ENCODE results near the gene MAST3. TPM values are rescaled to one million over a fixed set of nuclear protein-coding genes. Genes with fewer than 3 reads are reported as not detected.

MAST3 gene
- total RNA-seq, 4 donors from 2014 or later, result 27.2 to 53.5 (median 32.7) TPM

GRCh38 chr19:18073197-18073596, 24.4 kb upstream of the MAST3 start:
- TF ChIP-seq EP300 (IDR thresholded peaks at IDR 0.05; ENCODE audit: low read depth) (no peak), POLR2AphosphoS5 (IDR thresholded peaks at IDR 0.05) (no peak), POLR2A (IDR thresholded peaks at IDR 0.05) (no peak)
- TF ChIP-seq, protein P1, sequence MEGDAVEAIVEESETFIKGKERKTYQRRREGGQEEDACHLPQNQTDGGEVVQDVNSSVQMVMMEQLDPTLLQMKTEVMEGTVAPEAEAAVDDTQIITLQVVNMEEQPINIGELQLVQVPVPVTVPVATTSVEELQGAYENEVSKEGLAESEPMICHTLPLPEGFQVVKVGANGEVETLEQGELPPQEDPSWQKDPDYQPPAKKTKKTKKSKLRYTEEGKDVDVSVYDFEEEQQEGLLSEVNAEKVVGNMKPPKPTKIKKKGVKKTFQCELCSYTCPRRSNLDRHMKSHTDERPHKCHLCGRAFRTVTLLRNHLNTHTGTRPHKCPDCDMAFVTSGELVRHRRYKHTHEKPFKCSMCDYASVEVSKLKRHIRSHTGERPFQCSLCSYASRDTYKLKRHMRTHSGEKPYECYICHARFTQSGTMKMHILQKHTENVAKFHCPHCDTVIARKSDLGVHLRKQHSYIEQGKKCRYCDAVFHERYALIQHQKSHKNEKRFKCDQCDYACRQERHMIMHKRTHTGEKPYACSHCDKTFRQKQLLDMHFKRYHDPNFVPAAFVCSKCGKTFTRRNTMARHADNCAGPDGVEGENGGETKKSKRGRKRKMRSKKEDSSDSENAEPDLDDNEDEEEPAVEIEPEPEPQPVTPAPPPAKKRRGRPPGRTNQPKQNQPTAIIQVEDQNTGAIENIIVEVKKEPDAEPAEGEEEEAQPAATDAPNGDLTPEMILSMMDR (IDR thresholded peaks at IDR 0.05), result no peak
- H3K27ac ChIP-seq, result no peak overlapping the region
- H3K9me3 ChIP-seq, result no peaks in the 10 kb centered on the region
- 74 to 76% methylated on average over 4 of the region's 4 CpGs for whole genome bisulfite sequencing, 2 donors (ENCODE audit: low coverage in 1 of 2)
- H3K4me3 ChIP-seq, result no peak overlapping the region
- no peaks in the 10 kb centered on the region for H3K4me1 ChIP-seq
- no peak for DNase-seq
- no peaks in the 10 kb centered on the region for H3K27me3 ChIP-seq
- no peaks in the 10 kb centered on the region for H3K36me3 ChIP-seq
- in situ Hi-C loops (cut with MboI; ENCODE audit: low pct_ligation_motif_present in 1 of 4, low pct_unique_long_range_greater_than_20kb in 1 of 4, low sequenced_read_pairs in 3 of 4), result loop anchor here in 2 of 4 donors (25.0 kb wide), 1 partner anchor 136 kb away; the partner anchor contains the start of gene CCDC124 (in 2 of the 2)
- intact Hi-C loops (cut with DNase I; ENCODE audit: low total_unique reads), result no loop called here

DNA sequence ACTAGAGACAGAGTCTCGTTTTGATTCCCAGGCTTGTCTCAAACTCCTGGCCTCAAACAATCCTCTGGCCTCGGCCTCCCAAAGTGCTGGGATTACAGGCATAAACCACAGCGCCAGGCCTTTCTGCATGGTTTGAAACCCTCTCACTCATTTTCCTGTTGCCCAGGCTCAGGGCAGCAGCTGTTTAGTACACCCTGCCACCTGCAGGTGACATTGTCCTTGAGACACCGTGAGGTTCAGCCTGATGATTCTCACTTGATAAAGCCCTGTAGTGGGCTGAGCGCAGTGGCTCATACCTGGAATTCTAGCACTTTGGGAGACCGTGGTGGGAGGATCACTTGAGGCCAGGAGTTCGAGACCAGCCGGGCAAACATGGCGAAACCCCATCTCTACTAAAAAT, 23.4 kb upstream of the MAST3 start:
- 62% methylated on average over 9 of the region's 9 CpGs; no CpG with 5 or more reads in 1 of the 2 donors for WGBS, 2 donors (ENCODE audit: low coverage in 1 of 2)
- H3K4me1 ChIP-seq, result no peaks in the 10 kb centered on the region
- no peaks in the 10 kb centered on the region for H3K9me3 ChIP-seq
- no peak overlapping the region for H3K27ac ChIP-seq
- DNase-seq, result no peak
- no peak overlapping the region for H3K4me3 ChIP-seq
- no peak for TF ChIP-seq POLR2AphosphoS5 (IDR thresholded peaks at IDR 0.05)
- TF ChIP-seq, protein P1 (IDR thresholded peaks at IDR 0.05), result no peak
- TF ChIP-seq POLR2A (IDR thresholded peaks at IDR 0.05), result no peak
- TF ChIP-seq EP300 (IDR thresholded peaks at IDR 0.05; ENCODE audit: low read depth), result no peak
- no peaks in the 10 kb centered on the region for H3K36me3 ChIP-seq
- intact Hi-C loops (cut with DNase I; ENCODE audit: low total_unique reads) (no loop called here), in situ Hi-C loops (cut with MboI; ENCODE audit: low pct_ligation_motif_present in 1 of 4, low pct_unique_long_range_greater_than_20kb in 1 of 4, low sequenced_read_pairs in 3 of 4) (loop anchor here in 2 of 4 donors (25.0 kb wide), 1 partner anchor 137 kb away; the partner anchor contains the start of gene CCDC124 (in 2 of the 2))
- H3K27me3 ChIP-seq, result no peaks in the 10 kb centered on the region

GRCh38 chr19:18083929-18084684, 13.5 kb upstream of the MAST3 start:
- WGBS, 2 donors (ENCODE audit: low coverage in 1 of 2), result 87 to 91% methylated on average over 7 to 8 of the region's 8 CpGs
- DNase-seq, result no peak
- intact Hi-C loops (cut with DNase I; ENCODE audit: low total_unique reads) (no loop called here), in situ Hi-C loops (cut with MboI; ENCODE audit: low pct_ligation_motif_present in 1 of 4, low pct_unique_long_range_greater_than_20kb in 1 of 4, low sequenced_read_pairs in 3 of 4) (no loop called here)
- no peak overlapping the region for H3K27ac ChIP-seq
- no peaks in the 10 kb centered on the region for H3K36me3 ChIP-seq
- no peaks in the 10 kb centered on the region for H3K9me3 ChIP-seq
- H3K4me1 ChIP-seq, result no peaks in the 10 kb centered on the region
- H3K4me3 ChIP-seq, result no peak overlapping the region
- no peaks in the 10 kb centered on the region for H3K27me3 ChIP-seq
- TF ChIP-seq POLR2A (IDR thresholded peaks at IDR 0.05) (no peak), POLR2AphosphoS5 (IDR thresholded peaks at IDR 0.05) (no peak), EP300 (IDR thresholded peaks at IDR 0.05; ENCODE audit: low read depth) (no peak)
- TF ChIP-seq, protein P1 (IDR thresholded peaks at IDR 0.05), result no peak

GRCh38 chr19:18085702-18086457, 11.7 kb upstream of the MAST3 start:
- Histone ChIP-seq H3K9me3 (no peaks in the 10 kb centered on the region), H3K36me3 (no peaks in the 10 kb centered on the region), H3K27ac (no peak overlapping the region), H3K27me3 (no peaks in the 10 kb centered on the region), H3K4me1 (peaks cover 0 to 7% (median 2%) of the 10 kb centered on the region in 4 donors), H3K4me3 (no peak overlapping the region)
- no peak for DNase-seq
- WGBS, 2 donors (ENCODE audit: low coverage in 1 of 2), result 70 to 88% methylated on average over 5 to 8 of the region's 8 CpGs
- in situ Hi-C loops (cut with MboI; ENCODE audit: low pct_ligation_motif_present in 1 of 4, low pct_unique_long_range_greater_than_20kb in 1 of 4, low sequenced_read_pairs in 3 of 4) (no loop called here), intact Hi-C loops (cut with DNase I; ENCODE audit: low total_unique reads) (no loop called here)
- TF ChIP-seq, protein P1 (IDR thresholded peaks at IDR 0.05), result no peak
- TF ChIP-seq POLR2A (IDR thresholded peaks at IDR 0.05), result no peak
- no peak for TF ChIP-seq POLR2AphosphoS5 (IDR thresholded peaks at IDR 0.05)
- no peak for TF ChIP-seq EP300 (IDR thresholded peaks at IDR 0.05; ENCODE audit: low read depth)

Data from transverse colon (tissue), 4 donors.